Activated CD4-positive, alpha-beta memory T cell treated with anti-CD3 and anti-CD28 coated beads for 36 hours (primary cell): ENCODE results near the gene NFIA. TPM values are rescaled to one million over a fixed set of nuclear protein-coding genes. Genes with fewer than 3 reads are reported as not detected.
"Not testable (repeated sequence)": the region's sequence is repeated elsewhere in the genome, so short reads cannot be mapped to it uniquely, and the experiment has no call there.

ENCODE experiments used
- CTCF ChIA-PET: fragments of 350-600 bp; sonication (Branson Sonifier 250); formaldehyde crosslinking; loops from one replicate; lab custom pipeline; 2021; ENCODE audit warnings: antibody characterized with exemption, inconsistent platforms; lab: Charles Lee
- POLR2A ChIA-PET: fragments of 350-600 bp; sonication (Branson Sonifier 250); formaldehyde crosslinking; loops from one replicate; lab custom pipeline; 2021; ENCODE audit warnings: antibody characterized with exemption; lab: Charles Lee
- DNase-seq: peaks from one replicate; pipeline ENCODE4 v3.0.0-alpha.2; 2020
- H3K27ac Mint-ChIP-seq: one replicate; pipeline ENCODE4 v1.8.0; 2021; ENCODE audit warnings: mixed read lengths
- H3K27me3 Mint-ChIP-seq: one replicate; pipeline ENCODE4 v1.8.0; 2021; ENCODE audit warnings: mixed read lengths
- H3K36me3 Mint-ChIP-seq: one replicate; pipeline ENCODE4 v1.8.0; 2021; ENCODE audit warnings: mixed read lengths
- H3K4me1 Mint-ChIP-seq: one replicate; pipeline ENCODE4 v1.8.0; 2021; ENCODE audit warnings: low read depth, mixed read lengths
- H3K4me3 Mint-ChIP-seq: one replicate; pipeline ENCODE4 v1.8.0; 2021; ENCODE audit warnings: mild to moderate bottlenecking, mixed read lengths
- H3K9me3 Mint-ChIP-seq: one replicate; pipeline ENCODE4 v1.8.0; 2021; ENCODE audit warnings: mixed read lengths
- intact Hi-C: fragments of 100-400 bp; cut with micrococcal nuclease; formaldehyde crosslinking; loops from one replicate; pipeline ENCODE4 v1.15.1; 2023
- total RNA-seq, 2 experiments: library from RNA; stranded (reverse); gene quantifications; one replicate each; pipeline ENCODE4 v1.2.3, GENCODE V29; 2021

NFIA gene
- total RNA-seq, 2 experiments from 2014 or later = 5.3 to 7.1 TPM

DNA sequence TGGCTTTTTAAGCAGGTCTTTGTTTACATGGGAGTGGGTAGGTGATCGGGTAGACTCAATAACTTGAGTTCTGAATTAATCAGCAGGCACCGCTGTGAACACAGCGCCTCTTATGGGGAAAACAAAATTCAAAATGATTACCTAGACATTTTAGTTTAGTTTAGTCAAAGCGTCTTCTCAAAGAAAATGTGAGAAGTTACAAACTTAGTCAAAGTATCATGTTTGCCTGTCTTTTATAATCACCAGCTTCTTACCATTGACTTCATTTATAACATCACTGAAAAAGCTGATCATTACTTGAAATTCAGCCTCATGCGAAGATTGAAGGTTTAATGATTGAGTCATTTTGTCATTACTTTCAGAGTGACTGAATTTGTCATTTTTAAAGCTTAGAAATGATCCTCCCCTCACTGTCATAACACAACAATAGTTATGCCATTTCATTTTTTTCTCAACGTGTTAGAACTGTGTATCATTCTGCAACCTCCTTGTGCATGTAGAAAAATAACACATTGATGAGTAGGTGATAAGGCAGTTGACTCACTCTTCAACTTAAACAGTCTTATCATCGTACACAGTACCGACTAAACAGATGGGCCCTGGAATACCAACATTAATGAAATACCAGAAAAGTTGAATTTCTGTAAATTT lies 188.5 kb downstream of the NFIA start:
- CTCF ChIA-PET = interaction anchor here (0.6 to 3.8 kb wide), 9 partner anchors 28 to 220 kb away, joined by 3 to 34 read pairs (median 5); no protein-coding TSS in a partner anchor
- POLR2A ChIA-PET = interaction anchor here (0.9 to 2.4 kb wide), 11 partner anchors 13 to 220 kb away, joined by 3 to 60 read pairs (median 5); partner anchors contain the start of gene NFIA
- H3K4me3 Mint-ChIP-seq = peak overlapping the region; percentile 26
- DNase-seq = peak; percentile 58
- intact Hi-C loops = loop anchor here (1.0 to 10.0 kb wide), 6 partner anchors 31 to 216 kb away; no protein-coding TSS in a partner anchor
- H3K9me3 Mint-ChIP-seq = no peaks in the 10 kb centered on the region
- peak overlapping the region; percentile 86 for H3K27ac Mint-ChIP-seq
- peaks cover 53% of the 10 kb centered on the region for H3K4me1 Mint-ChIP-seq
- H3K27me3 Mint-ChIP-seq = peaks cover 5% of the 10 kb centered on the region
- H3K36me3 Mint-ChIP-seq = no peaks in the 10 kb centered on the region

GRCh38 chr1:61271412-61271789 lies 189.0 kb downstream of the NFIA start:
- intact Hi-C loops = loop anchor here (1.0 to 10.0 kb wide), 6 partner anchors 31 to 217 kb away; no protein-coding TSS in a partner anchor
- H3K27me3 Mint-ChIP-seq = peaks cover 5% of the 10 kb centered on the region
- ChIA-PET POLR2A (interaction anchor here (0.6 to 2.4 kb wide), 14 partner anchors 13 to 221 kb away, joined by 3 to 60 read pairs (median 4); partner anchors contain the start of gene NFIA), CTCF (interaction anchor here (0.6 to 3.8 kb wide), 10 partner anchors 27 to 221 kb away, joined by 3 to 34 read pairs (median 4); no protein-coding TSS in a partner anchor)
- H3K4me3 Mint-ChIP-seq = peak overlapping the region; percentile 26
- no peaks in the 10 kb centered on the region for H3K36me3 Mint-ChIP-seq
- peaks cover 52% of the 10 kb centered on the region for H3K4me1 Mint-ChIP-seq
- H3K9me3 Mint-ChIP-seq = no peaks in the 10 kb centered on the region
- peak overlapping the region; percentile 86 for H3K27ac Mint-ChIP-seq
- DNase-seq = peak; percentile 56

GRCh38 chr1:61273167-61273705 lies 190.9 kb downstream of the NFIA start:
- intact Hi-C loops = loop anchor here (10.0 kb wide), 1 partner anchor 218 kb away; no protein-coding TSS in a partner anchor
- Mint-ChIP-seq H3K4me3 (no peak overlapping the region), H3K4me1 (peaks cover 54% of the 10 kb centered on the region), H3K36me3 (no peaks in the 10 kb centered on the region), H3K27me3 (peaks cover 5% of the 10 kb centered on the region), H3K9me3 (no peaks in the 10 kb centered on the region), H3K27ac (no peak overlapping the region)
- no peak for DNase-seq
- POLR2A ChIA-PET = interaction anchor here (0.8 kb wide), 1 partner anchor 29 kb away, joined by 3 read pairs; no protein-coding TSS in a partner anchor
- CTCF ChIA-PET = interaction anchor here (0.8 to 2.8 kb wide), 2 partner anchors 29 to 46 kb away, joined by 3 to 15 read pairs; no protein-coding TSS in a partner anchor

GRCh38 chr1:61273861-61274260 lies 191.5 kb downstream of the NFIA start:
- intact Hi-C loops = loop anchor here (10.0 kb wide), 1 partner anchor 219 kb away; no protein-coding TSS in a partner anchor
- no peaks in the 10 kb centered on the region for H3K36me3 Mint-ChIP-seq
- peaks cover 2% of the 10 kb centered on the region for H3K27me3 Mint-ChIP-seq
- H3K4me1 Mint-ChIP-seq = peaks cover 50% of the 10 kb centered on the region
- no peak overlapping the region for H3K27ac Mint-ChIP-seq
- DNase-seq = no peak
- ChIA-PET CTCF (interaction anchor here (0.8 kb wide), 1 partner anchor 28 kb away, joined by 3 read pairs; no protein-coding TSS in a partner anchor), POLR2A (interaction anchor here (0.8 kb wide), 1 partner anchor 28 kb away, joined by 3 read pairs; no protein-coding TSS in a partner anchor)
- no peaks in the 10 kb centered on the region for H3K9me3 Mint-ChIP-seq
- no peak overlapping the region for H3K4me3 Mint-ChIP-seq

GRCh38 chr1:61274939-61275338 lies 192.6 kb downstream of the NFIA start:
- H3K27ac Mint-ChIP-seq = no peak overlapping the region
- no peaks in the 10 kb centered on the region for H3K9me3 Mint-ChIP-seq
- H3K36me3 Mint-ChIP-seq = no peaks in the 10 kb centered on the region
- peaks cover 50% of the 10 kb centered on the region for H3K4me1 Mint-ChIP-seq
- H3K4me3 Mint-ChIP-seq = no peak overlapping the region
- POLR2A ChIA-PET = no interaction called here
- CTCF ChIA-PET = no interaction called here
- no peak for DNase-seq
- intact Hi-C loops = loop anchor here (10.0 kb wide), 1 partner anchor 220 kb away; no protein-coding TSS in a partner anchor
- peaks cover 2% of the 10 kb centered on the region for H3K27me3 Mint-ChIP-seq

DNA sequence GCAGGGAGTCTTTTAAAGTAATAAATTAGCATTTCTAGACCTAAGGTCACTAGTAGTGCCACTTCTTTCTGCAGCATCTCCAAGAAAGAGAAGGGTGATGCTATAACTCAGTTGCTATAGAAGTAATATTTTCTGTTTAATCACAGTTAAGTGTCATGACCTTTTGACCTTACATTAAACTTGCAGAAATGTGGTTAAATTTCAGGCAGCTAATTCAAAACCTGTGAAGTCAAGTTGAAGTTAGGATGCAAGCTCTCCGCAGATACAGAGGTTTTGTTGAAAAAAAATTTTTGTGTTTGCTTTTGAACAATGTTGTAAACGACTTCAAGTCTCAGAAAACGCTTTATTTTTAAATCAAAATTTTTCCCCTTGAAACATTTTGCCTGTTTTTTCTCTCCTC lies 193.9 kb downstream of the NFIA start:
- Mint-ChIP-seq H3K4me1 (peaks cover 40% of the 10 kb centered on the region), H3K4me3 (no peak overlapping the region), H3K36me3 (no peaks in the 10 kb centered on the region), H3K27ac (no peak overlapping the region), H3K27me3 (peaks cover 2% of the 10 kb centered on the region), H3K9me3 (no peaks in the 10 kb centered on the region)
- no peak for DNase-seq
- ChIA-PET CTCF (no interaction called here), POLR2A (no interaction called here)
- intact Hi-C loops = loop anchor here (10.0 kb wide), 1 partner anchor 221 kb away; no protein-coding TSS in a partner anchor

DNA sequence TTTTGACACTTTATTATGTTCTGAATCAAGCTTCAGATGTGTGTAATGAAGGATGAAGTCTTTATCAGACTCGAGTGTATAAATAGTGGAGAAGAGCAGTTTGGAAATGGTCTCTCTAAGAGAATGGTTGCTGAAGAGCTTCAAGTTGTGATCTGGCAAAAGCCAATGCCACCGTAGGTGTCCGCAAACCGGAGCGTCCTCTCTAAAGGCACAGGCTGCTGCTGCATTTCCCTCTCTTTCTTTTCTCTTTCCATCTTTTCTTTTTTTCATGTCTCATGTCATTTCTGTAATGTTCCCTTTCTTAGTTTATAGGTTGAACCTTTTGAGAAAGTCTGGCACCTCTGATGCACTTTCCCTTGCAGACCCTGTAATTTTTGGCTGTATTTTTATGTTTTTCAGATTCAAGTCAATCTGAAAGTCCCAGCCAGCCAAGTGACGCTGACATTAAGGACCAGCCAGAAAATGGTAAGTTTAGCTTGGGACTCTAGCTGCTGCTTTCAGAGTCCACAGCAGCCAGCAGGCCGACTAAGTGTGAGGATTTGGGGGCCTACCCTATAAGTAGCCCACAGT lies 194.8 kb downstream of the NFIA start:
- POLR2A ChIA-PET = interaction anchor here (0.5 to 1.6 kb wide), 3 partner anchors 24 to 996 kb away, joined by 3 to 5 read pairs (median 4); no protein-coding TSS in a partner anchor
- H3K27me3 Mint-ChIP-seq = peaks cover 2% of the 10 kb centered on the region
- H3K36me3 Mint-ChIP-seq = no peaks in the 10 kb centered on the region
- peak overlapping the region; percentile 19 for H3K27ac Mint-ChIP-seq
- H3K4me1 Mint-ChIP-seq = peaks cover 31% of the 10 kb centered on the region
- DNase-seq = no peak
- H3K4me3 Mint-ChIP-seq = no peak overlapping the region
- intact Hi-C loops = loop anchor here (1.0 to 10.0 kb wide), 2 partner anchors 25 to 222 kb away; no protein-coding TSS in a partner anchor
- CTCF ChIA-PET = interaction anchor here (1.6 kb wide), 1 partner anchor 25 kb away, joined by 3 read pairs; no protein-coding TSS in a partner anchor
- H3K9me3 Mint-ChIP-seq = no peaks in the 10 kb centered on the region

GRCh38 chr1:61278503-61278902 lies 196.1 kb downstream of the NFIA start:
- H3K4me3 Mint-ChIP-seq, H3K36me3 Mint-ChIP-seq, DNase-seq, H3K27me3 Mint-ChIP-seq, H3K9me3 Mint-ChIP-seq: not testable (repeated sequence)
- Mint-ChIP-seq H3K4me1 (peaks cover 24% of the 10 kb centered on the region), H3K27ac (peak overlapping the region; percentile 66)
- ChIA-PET POLR2A (interaction anchor here (1.2 to 1.3 kb wide), 2 partner anchors 23 to 40 kb away, joined by 4 read pairs; no protein-coding TSS in a partner anchor), CTCF (interaction anchor here (0.5 kb wide), 1 partner anchor 78 kb away, joined by 3 read pairs; no protein-coding TSS in a partner anchor)
- intact Hi-C loops = loop anchor here (10.0 kb wide), 1 partner anchor 224 kb away; no protein-coding TSS in a partner anchor

DNA sequence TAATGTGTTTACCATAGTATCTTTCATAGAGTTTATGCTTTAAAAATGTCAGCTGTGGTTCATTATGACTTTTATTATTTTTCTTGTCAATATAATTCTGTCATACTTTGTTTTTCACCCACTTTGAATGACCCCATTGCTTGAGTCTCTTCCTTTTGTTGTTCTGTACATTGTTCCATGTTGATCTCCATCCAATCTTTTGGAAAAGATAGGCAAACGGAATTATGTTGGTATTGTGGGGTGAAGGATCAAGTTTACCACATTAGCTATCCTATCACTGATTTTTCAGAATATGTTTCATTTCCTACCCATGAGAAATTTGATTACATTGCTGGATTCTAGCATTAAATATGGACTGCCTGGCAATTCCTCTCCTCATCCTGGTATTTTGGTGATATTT lies 196.6 kb downstream of the NFIA start:
- Mint-ChIP-seq H3K36me3 (no peaks in the 10 kb centered on the region), H3K27ac (no peak overlapping the region), H3K4me1 (peaks cover 27% of the 10 kb centered on the region), H3K4me3 (no peak overlapping the region), H3K27me3 (peaks cover 2% of the 10 kb centered on the region), H3K9me3 (no peaks in the 10 kb centered on the region)
- intact Hi-C loops = loop anchor here (10.0 kb wide), 1 partner anchor 224 kb away; no protein-coding TSS in a partner anchor
- no peak for DNase-seq
- ChIA-PET POLR2A (interaction anchor here (0.6 to 1.2 kb wide), 2 partner anchors 40 to 269 kb away, joined by 4 read pairs; no protein-coding TSS in a partner anchor), CTCF (interaction anchor here (0.5 to 0.8 kb wide), 2 partner anchors 79 to 229 kb away, joined by 3 read pairs; no protein-coding TSS in a partner anchor)

GRCh38 chr1:61279570-61279969 lies 197.2 kb downstream of the NFIA start:
- Mint-ChIP-seq H3K27ac (no peak overlapping the region), H3K9me3 (no peaks in the 10 kb centered on the region), H3K4me3 (no peak overlapping the region), H3K36me3 (no peaks in the 10 kb centered on the region), H3K4me1 (peaks cover 33% of the 10 kb centered on the region), H3K27me3 (peaks cover under 1% of the 10 kb centered on the region)
- ChIA-PET CTCF (interaction anchor here (0.8 kb wide), 1 partner anchor 229 kb away, joined by 3 read pairs; no protein-coding TSS in a partner anchor), POLR2A (interaction anchor here (1.2 kb wide), 1 partner anchor 39 kb away, joined by 4 read pairs; no protein-coding TSS in a partner anchor)
- no peak for DNase-seq
- intact Hi-C loops = loop anchor here (10.0 kb wide), 1 partner anchor 225 kb away; no protein-coding TSS in a partner anchor

GRCh38 chr1:61280452-61280851 lies 198.1 kb downstream of the NFIA start:
- no peak for DNase-seq
- Mint-ChIP-seq H3K27ac (no peak overlapping the region), H3K4me3 (no peak overlapping the region), H3K36me3 (no peaks in the 10 kb centered on the region), H3K4me1 (peaks cover 35% of the 10 kb centered on the region), H3K27me3 (no peaks in the 10 kb centered on the region), H3K9me3 (no peaks in the 10 kb centered on the region)
- intact Hi-C loops = no loop called here
- CTCF ChIA-PET = no interaction called here
- POLR2A ChIA-PET = no interaction called here
